SW 1271 (cell line): ENCODE data around the gene UGCG.
"Not testable (repeated sequence)": the region's sequence is repeated elsewhere in the genome, so short reads cannot be mapped to it uniquely, and the experiment has no call there.

Source experiments
- DNase-seq, 2 experiments: peaks; one replicate each; lab custom pipeline; 2025; lab: John Stamatoyannopoulos, UW

UGCG gene

GRCh38 chr9:111890867-111891266 lies 5.7 kb upstream of the UGCG start:
- not testable (repeated sequence) for DNase-seq

- DNase-seq = peak in 1 of 2 experiments; percentile 63
These were observed 4.6 kb upstream of the UGCG start for GRCh38 chr9:111891910-111892499.

- DNase-seq = peak in 1 of 2 experiments; percentile 73
These were observed 457 bp downstream of the UGCG start for GRCh38 chr9:111896942-111897600.

GRCh38 chr9:111897601-111898137 lies 1.1 kb downstream of the UGCG start:
- peak; percentile 32 to 76 for DNase-seq

- DNase-seq = peak in 1 of 2 experiments; percentile 65
These were observed 1.9 kb downstream of the UGCG start for GRCh38 chr9:111898331-111899096.

GRCh38 chr9:111900151-111900857 lies 3.7 kb downstream of the UGCG start:
- peak in 1 of 2 experiments; percentile 36 for DNase-seq

GRCh38 chr9:111900858-111901612 lies 4.4 kb downstream of the UGCG start:
- no peak for DNase-seq

- DNase-seq = no peak
These were observed 6.0 kb downstream of the UGCG start for GRCh38 chr9:111902391-111903139.

- not testable (repeated sequence) for DNase-seq
These were observed 6.9 kb downstream of the UGCG start for GRCh38 chr9:111903535-111903934.

- DNase-seq = no peak
These were observed 7.4 kb downstream of the UGCG start for GRCh38 chr9:111904026-111904425.

GRCh38 chr9:111904891-111905291 lies 8.3 kb downstream of the UGCG start:
- DNase-seq = no peak

GRCh38 chr9:111907147-111907546 lies 10.5 kb downstream of the UGCG start:
- DNase-seq = no peak

GRCh38 chr9:111909444-111909843 lies 12.8 kb downstream of the UGCG start:
- DNase-seq = peak in 1 of 2 experiments; percentile 29

- DNase-seq = no peak
These were observed 13.8 kb downstream of the UGCG start for GRCh38 chr9:111910428-111910827.

- no peak for DNase-seq
These were observed 16.5 kb downstream of the UGCG start for GRCh38 chr9:111913159-111913558.

GRCh38 chr9:111914749-111915424 lies 18.3 kb downstream of the UGCG start:
- peak in 1 of 2 experiments; percentile 81 for DNase-seq

GRCh38 chr9:111915425-111915758 lies 18.8 kb downstream of the UGCG start:
- DNase-seq = no peak

- DNase-seq = no peak
These were observed 19.6 kb downstream of the UGCG start for GRCh38 chr9:111916234-111916645.

GRCh38 chr9:111917201-111917600 lies 20.6 kb downstream of the UGCG start:
- DNase-seq = no peak

- DNase-seq = no peak
These were observed 21.4 kb downstream of the UGCG start for GRCh38 chr9:111917980-111918379.
